ENCODE results near the gene ANKHD1. TPM values are rescaled to one million over a fixed set of nuclear protein-coding genes. Genes with fewer than 3 reads are reported as not detected.

The ANKHD1 gene
- total RNA-seq, 6 experiments from 2014 or later: 35.4 to 49.7 (median 41.5) TPM

- peak overlapping the region; percentile 94 for H3K27ac Mint-ChIP-seq
- peaks cover 12% of the 10 kb centered on the region for H3K36me3 Mint-ChIP-seq (ENCODE audit: low read depth)
- peak overlapping the region; percentile 95 for H3K4me3 Mint-ChIP-seq
- H3K9me3 Mint-ChIP-seq: no peaks in the 10 kb centered on the region
- peaks cover 27% of the 10 kb centered on the region for H3K4me1 Mint-ChIP-seq (ENCODE audit: low read depth)
- no peaks in the 10 kb centered on the region; the same call in 1 of the 2 replicates for H3K27me3 Mint-ChIP-seq (ENCODE audit: insufficient read depth)
- no peak for DNase-seq
- TF ChIP-seq CTCF (IDR thresholded peaks at IDR 0.05): no peak
These were observed 162.0 kb downstream of the ANKHD1 start for GRCh38 chr5:140563596-140563995.

GRCh38 chr5:140564196-140565023, 162.8 kb downstream of the ANKHD1 start, which contains the start of the genes APBB3 and SLC35A4:
TSS of gene APBB3 (minus strand) at chr5:140564598. CDS start at chr5:140564245, 353 bp downstream.
TSS of gene SLC35A4 (plus strand) at chr5:140564828. CDS start at chr5:140567170, 2,342 bp downstream.
- Mint-ChIP-seq H3K27ac (peak within 1 kb of the TSS; percentile 94), H3K36me3 (ENCODE audit: low read depth) (peaks cover 14% of the 10 kb centered on the region), H3K9me3 (no peaks in the 10 kb centered on the region), H3K4me3 (peak within 1 kb of the TSS; percentile 95), H3K27me3 (ENCODE audit: insufficient read depth) (no peaks in the 10 kb centered on the region; the same call in 1 of the 2 replicates), H3K4me1 (ENCODE audit: low read depth) (peaks cover 27% of the 10 kb centered on the region)
- peak; percentile 99 for DNase-seq
- TF ChIP-seq CTCF (IDR thresholded peaks at IDR 0.05): no peak

DNA sequence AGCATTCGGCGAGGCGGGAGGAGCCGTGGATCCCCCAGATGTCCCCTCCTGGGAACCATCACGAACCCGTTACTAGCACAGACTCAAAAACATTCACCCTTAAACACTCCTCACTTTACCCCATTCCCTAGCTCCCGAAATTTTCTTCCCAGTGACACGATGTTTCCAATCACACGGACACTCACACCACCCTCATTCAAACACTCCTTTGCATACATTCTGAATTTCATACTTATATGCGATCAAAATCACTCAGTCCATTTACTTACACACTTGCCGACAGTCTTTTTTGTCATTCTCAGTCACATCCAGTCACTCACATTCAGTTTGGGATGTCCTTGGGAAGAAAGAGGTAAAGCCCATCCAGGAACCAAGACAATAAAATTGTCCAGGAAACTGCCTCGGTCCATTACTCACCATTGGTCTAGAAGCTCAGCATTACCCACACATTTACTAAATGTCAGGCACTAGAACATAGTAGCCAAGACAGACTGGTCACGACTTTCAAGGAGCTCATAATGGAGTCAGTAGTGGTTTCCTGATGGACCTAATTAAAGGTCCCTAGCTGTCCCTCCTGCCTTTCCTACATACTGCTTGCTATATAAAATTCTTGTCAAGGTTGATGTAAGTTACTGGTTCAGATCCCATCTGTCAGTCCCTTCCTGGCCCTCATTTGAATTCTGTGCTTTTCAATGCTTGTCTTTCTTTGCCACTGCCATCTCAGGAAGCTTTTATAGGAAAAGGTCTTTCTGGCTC, 163.6 kb downstream of the ANKHD1 start:
- H3K4me3 Mint-ChIP-seq: peak overlapping the region; percentile 95
- no peak for TF ChIP-seq CTCF (IDR thresholded peaks at IDR 0.05)
- H3K27ac Mint-ChIP-seq: peak overlapping the region; percentile 94
- no peaks in the 10 kb centered on the region for H3K9me3 Mint-ChIP-seq
- H3K36me3 Mint-ChIP-seq (ENCODE audit: low read depth): peaks cover 14% of the 10 kb centered on the region
- H3K27me3 Mint-ChIP-seq (ENCODE audit: insufficient read depth): no peaks in the 10 kb centered on the region; the same call in 1 of the 2 replicates
- H3K4me1 Mint-ChIP-seq (ENCODE audit: low read depth): peaks cover 27% of the 10 kb centered on the region
- peak; percentile 35 for DNase-seq

DNA sequence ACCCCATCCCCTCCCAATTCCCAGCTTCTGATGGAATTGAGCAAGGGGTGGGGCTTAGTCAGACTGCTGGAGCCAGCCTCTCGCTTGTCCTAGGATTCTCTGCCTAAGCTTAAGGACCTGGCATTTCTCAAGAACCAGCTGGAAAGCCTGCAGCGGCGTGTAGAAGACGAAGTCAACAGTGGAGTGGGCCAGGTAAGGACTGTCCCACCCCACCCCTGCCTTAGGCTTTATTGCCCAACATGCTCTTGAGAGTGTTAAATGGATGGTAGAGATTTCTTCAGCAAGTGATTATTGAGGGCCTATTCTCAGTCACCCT, 164.1 kb downstream of the ANKHD1 start:
- peak overlapping the region; percentile 95 for H3K4me3 Mint-ChIP-seq
- no peak for TF ChIP-seq CTCF (IDR thresholded peaks at IDR 0.05)

GRCh38 chr5:140566665-140567064, 165.0 kb downstream of the ANKHD1 start:
- H3K4me3 Mint-ChIP-seq: no peak overlapping the region

More for the DNA sequence above, 164.1 kb downstream of the ANKHD1 start:
- no peaks in the 10 kb centered on the region for H3K9me3 Mint-ChIP-seq
- peak overlapping the region; percentile 94 for H3K27ac Mint-ChIP-seq
- DNase-seq: no peak
- peaks cover 14% of the 10 kb centered on the region for H3K36me3 Mint-ChIP-seq (ENCODE audit: low read depth)
- H3K4me1 Mint-ChIP-seq (ENCODE audit: low read depth): peaks cover 27% of the 10 kb centered on the region
- no peaks in the 10 kb centered on the region; the same call in 1 of the 2 replicates for H3K27me3 Mint-ChIP-seq (ENCODE audit: insufficient read depth)

More at GRCh38 chr5:140566665-140567064, 165.0 kb downstream of the ANKHD1 start:
- no peak for TF ChIP-seq CTCF (IDR thresholded peaks at IDR 0.05)
- Mint-ChIP-seq H3K4me1 (ENCODE audit: low read depth) (peaks cover 27% of the 10 kb centered on the region), H3K27ac (no peak overlapping the region), H3K9me3 (no peaks in the 10 kb centered on the region), H3K36me3 (ENCODE audit: low read depth) (peaks cover 14% of the 10 kb centered on the region), H3K27me3 (ENCODE audit: insufficient read depth) (no peaks in the 10 kb centered on the region; the same call in 1 of the 2 replicates)
- DNase-seq: no peak
